COR-L47 (cell line): ENCODE results near the gene SDK2.

Source experiments
- DNase-seq: peaks from one replicate; lab custom pipeline; 2025; lab: John Stamatoyannopoulos, UW

SDK2 gene

GRCh38 chr17:73419051-73419450 lies 225.2 kb downstream of the SDK2 start:
- no peak for DNase-seq

GRCh38 chr17:73415782-73416181 lies 228.5 kb downstream of the SDK2 start:
- no peak for DNase-seq

GRCh38 chr17:73414171-73414955 lies 229.9 kb downstream of the SDK2 start:
- no peak for DNase-seq

GRCh38 chr17:73412914-73413313 lies 231.3 kb downstream of the SDK2 start:
- DNase-seq: no peak

GRCh38 chr17:73411313-73411747 lies 232.9 kb downstream of the SDK2 start:
- DNase-seq: no peak

- no peak for DNase-seq
These were observed 233.5 kb downstream of the SDK2 start for GRCh38 chr17:73410586-73411312.

- no peak for DNase-seq
These were observed 240.0 kb downstream of the SDK2 start for GRCh38 chr17:73404246-73404645.

GRCh38 chr17:73402466-73402865 lies 241.8 kb downstream of the SDK2 start:
- no peak for DNase-seq

- DNase-seq: no peak
These were observed 242.3 kb downstream of the SDK2 start for GRCh38 chr17:73401911-73402310.

GRCh38 chr17:73400915-73401545 lies 243.2 kb downstream of the SDK2 start:
- DNase-seq: peak; percentile 36

GRCh38 chr17:73399056-73399455 lies 245.2 kb downstream of the SDK2 start:
- DNase-seq: no peak

GRCh38 chr17:73397856-73398540 lies 246.2 kb downstream of the SDK2 start:
- DNase-seq: no peak

- DNase-seq: no peak
These were observed 246.9 kb downstream of the SDK2 start for GRCh38 chr17:73397278-73397826.

GRCh38 chr17:73396431-73397277 lies 247.6 kb downstream of the SDK2 start:
- DNase-seq: no peak

- no peak for DNase-seq
These were observed 249.5 kb downstream of the SDK2 start for GRCh38 chr17:73394512-73395450.

- DNase-seq: no peak
These were observed 250.3 kb downstream of the SDK2 start for GRCh38 chr17:73393962-73394361.

- no peak for DNase-seq
These were observed 250.9 kb downstream of the SDK2 start for GRCh38 chr17:73393381-73393780.

- DNase-seq: no peak
These were observed 252.6 kb downstream of the SDK2 start for GRCh38 chr17:73391331-73392265.

- DNase-seq: no peak
These were observed 253.4 kb downstream of the SDK2 start for GRCh38 chr17:73390851-73391250.
